OCI-LY1 (cell line): Measurements from ENCODE around the gene PIK3C2B.
A peak's percentile ranks its signal among the peaks of the same experiment; 100 is the strongest.

Experiments used
- H2AFZ ChIP-seq: fragments of 200-600 bp; sonication (generic), shearing (Covaris generic); 2 replicates; pipeline ENCODE4 v1.6.0; 2014; ENCODE audit warnings: antibody characterized with exemption, mild to moderate bottlenecking, low read length
- H3F3A ChIP-seq: fragments of 200-600 bp; sonication (generic), shearing (Covaris generic); 2 replicates; pipeline ENCODE4 v1.6.0; 2014; ENCODE audit warnings: mild to moderate bottlenecking, antibody characterized with exemption, low read length, moderate library complexity; ENCODE audit not compliant: insufficient read depth
- H3K27ac ChIP-seq: fragments of 200-600 bp; sonication (generic); 2 replicates; pipeline ENCODE4 v1.5.1; 2014; ENCODE audit warnings: low read length, mixed run types, mild to moderate bottlenecking, low read depth; ENCODE audit not compliant: poor library complexity, severe bottlenecking
- H3K27me3 ChIP-seq: fragments of 200-600 bp; sonication (generic); 2 replicates; pipeline ENCODE4 v1.6.0; 2014; ENCODE audit warnings: antibody characterized with exemption, mild to moderate bottlenecking, low read length, moderate library complexity; ENCODE audit not compliant: insufficient read depth
- H3K36me3 ChIP-seq: fragments of 200-600 bp; sonication (generic); 2 replicates; pipeline ENCODE4 v1.6.1; 2014; ENCODE audit warnings: mild to moderate bottlenecking, antibody characterized with exemption, low read length, moderate library complexity, mixed read lengths; ENCODE audit not compliant: insufficient read depth
- H3K4me1 ChIP-seq: fragments of 200-600 bp; sonication (generic); 2 replicates; pipeline ENCODE4 v1.5.1; 2014; ENCODE audit warnings: mild to moderate bottlenecking, low read length, moderate library complexity; ENCODE audit not compliant: insufficient read depth, severe bottlenecking
- H3K4me2 ChIP-seq: fragments of 200-600 bp; sonication (generic), shearing (Covaris generic); 2 replicates; pipeline ENCODE4 v1.6.1; 2014; ENCODE audit warnings: low read length
- H3K4me3 ChIP-seq: fragments of 200-600 bp; sonication (generic); 2 replicates; pipeline ENCODE4 v1.5.1; 2014; ENCODE audit warnings: low read length, low read depth, mild to moderate bottlenecking, mixed read lengths; ENCODE audit not compliant: poor library complexity, severe bottlenecking
- H3K79me2 ChIP-seq: fragments of 200-600 bp; shearing (Covaris generic); 2 replicates; pipeline ENCODE4 v1.6.1; 2016; ENCODE audit warnings: mixed run types, low read length, mixed read lengths; ENCODE audit not compliant: insufficient read depth
- H3K9ac ChIP-seq: fragments of 200-600 bp; sonication (generic), shearing (Covaris generic); 2 replicates; pipeline ENCODE4 v1.6.1; 2014; ENCODE audit warnings: mild to moderate bottlenecking, low read length, mixed read lengths
- H3K9me2 ChIP-seq: fragments of 200-600 bp; sonication (generic), shearing (Covaris generic); 2 replicates; pipeline ENCODE4 v1.6.1; 2014; ENCODE audit warnings: low read depth, mild to moderate bottlenecking, low read length, mixed read lengths
- H3K9me3 ChIP-seq: fragments of 200-600 bp; shearing (Covaris generic); 2 replicates; pipeline ENCODE4 v1.6.1; 2014; ENCODE audit warnings: low read length, mixed read lengths
- H4K20me1 ChIP-seq: fragments of 200-600 bp; sonication (generic), shearing (Covaris generic); 2 replicates; pipeline ENCODE4 v1.6.0; 2016; ENCODE audit warnings: mild to moderate bottlenecking, low read length; ENCODE audit not compliant: insufficient read depth
- EZH2 ChIP-seq: fragments of 200-600 bp; sonication (generic), shearing (Covaris generic); IDR thresholded peaks from 2 replicates; pipeline ENCODE4 v1.8.0; 2017; ENCODE audit warnings: borderline replicate concordance, mixed run types, mild to moderate bottlenecking, antibody characterized with exemption, low read length, moderate library complexity, mixed read lengths
- TF ChIP-seq, protein P1 (sequence below): fragments of 200-600 bp; sonication (generic), shearing (Covaris generic); IDR thresholded peaks from 2 replicates; pipeline ENCODE4 v1.5.1; 2017; ENCODE audit warnings: mild to moderate bottlenecking, antibody characterized with exemption, low read length, moderate library complexity, mixed read lengths

The PIK3C2B gene

DNA sequence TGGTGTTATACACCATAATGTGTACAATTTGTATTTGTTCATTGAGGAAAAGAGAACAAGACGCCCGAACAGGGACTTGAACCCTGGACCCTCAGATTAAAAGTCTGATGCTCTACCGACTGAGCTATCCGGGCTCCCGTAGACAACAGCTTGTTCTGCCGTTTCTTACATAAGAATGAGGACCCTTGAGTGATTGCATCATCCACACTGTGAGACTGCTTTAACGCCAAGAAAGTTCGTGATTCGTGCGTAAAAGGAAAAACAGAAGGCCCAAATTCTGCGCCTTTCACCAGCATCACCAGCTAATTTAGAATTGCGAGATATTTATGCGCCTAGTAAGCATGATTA is 12.3 kb upstream of the PIK3C2B start:
- H3K27me3 ChIP-seq: no peaks in the 10 kb centered on the region
- peaks cover 3% of the 10 kb centered on the region; the same call in 1 of the 2 replicates for H3F3A ChIP-seq
- H4K20me1 ChIP-seq: no peaks in the 10 kb centered on the region
- peak overlapping the region; percentile 20; the same call in 1 of the 2 replicates for H2AFZ ChIP-seq
- H3K79me2 ChIP-seq: no peaks in the 10 kb centered on the region
- H3K4me1 ChIP-seq: peaks cover 45% of the 10 kb centered on the region
- no peaks in the 10 kb centered on the region for H3K9me3 ChIP-seq
- H3K36me3 ChIP-seq: no peaks in the 10 kb centered on the region
- H3K4me3 ChIP-seq: peak overlapping the region; percentile 65
- no peak for TF ChIP-seq EZH2
- TF ChIP-seq, protein P1, sequence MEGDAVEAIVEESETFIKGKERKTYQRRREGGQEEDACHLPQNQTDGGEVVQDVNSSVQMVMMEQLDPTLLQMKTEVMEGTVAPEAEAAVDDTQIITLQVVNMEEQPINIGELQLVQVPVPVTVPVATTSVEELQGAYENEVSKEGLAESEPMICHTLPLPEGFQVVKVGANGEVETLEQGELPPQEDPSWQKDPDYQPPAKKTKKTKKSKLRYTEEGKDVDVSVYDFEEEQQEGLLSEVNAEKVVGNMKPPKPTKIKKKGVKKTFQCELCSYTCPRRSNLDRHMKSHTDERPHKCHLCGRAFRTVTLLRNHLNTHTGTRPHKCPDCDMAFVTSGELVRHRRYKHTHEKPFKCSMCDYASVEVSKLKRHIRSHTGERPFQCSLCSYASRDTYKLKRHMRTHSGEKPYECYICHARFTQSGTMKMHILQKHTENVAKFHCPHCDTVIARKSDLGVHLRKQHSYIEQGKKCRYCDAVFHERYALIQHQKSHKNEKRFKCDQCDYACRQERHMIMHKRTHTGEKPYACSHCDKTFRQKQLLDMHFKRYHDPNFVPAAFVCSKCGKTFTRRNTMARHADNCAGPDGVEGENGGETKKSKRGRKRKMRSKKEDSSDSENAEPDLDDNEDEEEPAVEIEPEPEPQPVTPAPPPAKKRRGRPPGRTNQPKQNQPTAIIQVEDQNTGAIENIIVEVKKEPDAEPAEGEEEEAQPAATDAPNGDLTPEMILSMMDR: no peak
- H3K27ac ChIP-seq: peak overlapping the region; percentile 96
- H3K9ac ChIP-seq: peak overlapping the region; percentile 81
- peak overlapping the region; percentile 84 for H3K4me2 ChIP-seq
- H3K9me2 ChIP-seq: no peaks in the 10 kb centered on the region

DNA sequence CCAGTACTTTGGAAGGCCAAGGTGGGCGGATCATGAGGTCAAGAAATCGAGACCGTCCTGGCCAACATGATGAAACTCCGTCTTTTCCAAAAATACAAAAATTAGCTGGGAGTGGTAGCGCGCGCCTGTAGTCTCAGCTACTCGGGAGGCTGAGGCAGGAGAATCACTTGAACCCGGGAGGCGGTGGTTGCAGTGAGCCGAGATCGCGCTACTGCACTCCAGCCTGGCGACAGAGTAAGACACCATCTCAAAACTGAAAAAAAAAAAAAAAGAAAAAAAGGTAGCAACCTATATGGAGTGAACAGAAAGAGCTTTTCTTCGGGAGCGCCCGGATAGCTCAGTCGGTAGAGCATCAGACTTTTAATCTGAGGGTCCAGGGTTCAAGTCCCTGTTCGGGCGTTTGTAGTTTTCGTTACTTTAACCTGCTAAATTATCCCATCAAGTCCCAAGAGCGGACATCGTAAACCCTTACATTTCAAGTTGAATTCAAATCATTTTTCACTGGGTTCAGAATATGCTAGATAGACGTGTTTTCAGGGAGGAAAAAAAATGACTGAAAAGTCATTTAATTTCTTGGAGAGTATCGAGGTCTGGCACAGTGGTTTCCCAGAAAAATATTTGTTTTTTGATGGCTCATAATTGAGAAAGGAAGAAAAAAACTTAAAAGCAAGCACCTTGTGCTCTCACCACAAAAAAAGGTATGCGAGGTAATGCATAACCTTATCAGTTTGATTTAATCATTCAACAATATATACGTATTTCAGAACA is 11.8 kb upstream of the PIK3C2B start:
- Histone ChIP-seq H3K4me3 (peak overlapping the region; percentile 65), H3K27me3 (no peaks in the 10 kb centered on the region), H4K20me1 (no peaks in the 10 kb centered on the region), H3K9me2 (no peaks in the 10 kb centered on the region), H3F3A (peaks cover 3% of the 10 kb centered on the region; the same call in 1 of the 2 replicates), H3K4me2 (peak overlapping the region; percentile 84), H3K27ac (peak overlapping the region; percentile 96), H3K9me3 (no peaks in the 10 kb centered on the region), H3K4me1 (peaks cover 47% of the 10 kb centered on the region), H3K9ac (peak overlapping the region; percentile 60), H3K79me2 (no peaks in the 10 kb centered on the region), H2AFZ (no peak overlapping the region), H3K36me3 (no peaks in the 10 kb centered on the region)
- TF ChIP-seq EZH2: no peak
- TF ChIP-seq, protein P1: no peak

DNA sequence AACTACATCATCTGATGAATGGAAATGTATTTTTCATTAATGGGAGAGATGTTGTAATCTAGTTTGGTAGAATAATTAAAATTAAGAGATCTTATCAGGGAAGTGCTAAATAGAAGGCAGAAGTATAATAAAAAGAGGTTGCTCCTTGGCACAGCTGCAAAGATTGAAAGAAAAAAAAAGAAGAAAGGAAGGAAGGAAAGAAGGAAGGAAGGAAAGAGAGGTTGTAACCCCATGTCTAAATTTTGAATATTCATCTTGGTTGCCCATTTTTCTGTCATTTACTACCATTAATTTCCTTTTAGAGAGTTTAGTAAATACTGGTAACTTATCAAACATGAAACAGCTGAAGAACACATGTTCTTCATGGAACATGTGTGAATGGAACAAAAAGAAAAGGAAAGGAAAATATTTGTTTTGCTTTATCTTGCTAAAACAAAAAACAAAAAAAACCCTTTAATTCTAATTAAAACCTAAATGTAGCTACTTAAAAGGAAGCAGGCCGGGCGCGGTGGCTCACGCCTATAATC is 11.1 kb upstream of the PIK3C2B start:
- H3K9me2 ChIP-seq: no peaks in the 10 kb centered on the region
- peak overlapping the region; percentile 65 for H3K4me3 ChIP-seq
- peak overlapping the region; percentile 96 for H3K27ac ChIP-seq
- peaks cover 47% of the 10 kb centered on the region for H3K4me1 ChIP-seq
- H3K9ac ChIP-seq: peak overlapping the region; percentile 50; the same call in 1 of the 2 replicates
- no peak overlapping the region for H2AFZ ChIP-seq
- H4K20me1 ChIP-seq: no peaks in the 10 kb centered on the region
- TF ChIP-seq, protein P1: no peak
- TF ChIP-seq EZH2: no peak
- H3F3A ChIP-seq: peaks cover 3% of the 10 kb centered on the region; the same call in 1 of the 2 replicates
- no peaks in the 10 kb centered on the region for H3K36me3 ChIP-seq
- H3K79me2 ChIP-seq: no peaks in the 10 kb centered on the region
- H3K9me3 ChIP-seq: no peaks in the 10 kb centered on the region
- peak overlapping the region; percentile 84 for H3K4me2 ChIP-seq
- no peaks in the 10 kb centered on the region for H3K27me3 ChIP-seq
